GM23338 (cell line): Measurements from ENCODE around the gene ERC1. TPM values are rescaled to one million over a fixed set of nuclear protein-coding genes. Genes with fewer than 3 reads are reported as not detected.

Experiments used
- ATAC-seq: fragments of 200-7000 bp; cut with Tn5 transposase; 3 replicates; pipeline ENCODE4 v1.9.1; 2020
- DNase-seq: peaks from one replicate; pipeline ENCODE4 v3.0.0-alpha.2; 2015; ENCODE audit warnings: low spot score
- H2AFZ ChIP-seq: fragments of 200-600 bp; sonication (generic); 2 replicates; pipeline ENCODE4 v1.8.0; 2016; ENCODE audit warnings: antibody characterized with exemption, mild to moderate bottlenecking, moderate library complexity
- H3F3A ChIP-seq: fragments of 200-600 bp; sonication (generic); replicated peaks from 2 replicates; pipeline ENCODE4 v1.8.0; 2017; ENCODE audit warnings: antibody characterized with exemption, mixed run types, low read depth
- H3K27ac ChIP-seq: fragments of 200-600 bp; sonication (generic); 2 replicates; pipeline ENCODE4 v1.6.1; 2016; ENCODE audit warnings: low read depth
- H3K27me3 ChIP-seq: fragments of 200-600 bp; sonication (generic); 2 replicates; pipeline ENCODE4 v1.8.0; 2016; ENCODE audit warnings: mild to moderate bottlenecking, mixed run types, moderate library complexity; ENCODE audit not compliant: insufficient read depth
- H3K36me3 ChIP-seq: fragments of 200-600 bp; sonication (generic); 2 replicates; pipeline ENCODE4 v1.8.0; 2016; ENCODE audit warnings: mild to moderate bottlenecking; ENCODE audit not compliant: insufficient read depth
- H3K4me1 ChIP-seq: fragments of 200-600 bp; sonication (generic); 2 replicates; pipeline ENCODE4 v1.8.0; 2016; ENCODE audit warnings: mild to moderate bottlenecking, moderate library complexity; ENCODE audit not compliant: insufficient read depth
- H3K4me2 ChIP-seq: fragments of 200-600 bp; sonication (generic); 2 replicates; pipeline ENCODE4 v1.7.1; 2017; ENCODE audit warnings: mixed run types
- H3K4me3 ChIP-seq: fragments of 200-600 bp; sonication (generic); 2 replicates; pipeline ENCODE4 v1.6.1; 2016; ENCODE audit warnings: mixed run types
- H3K79me2 ChIP-seq: fragments of 200-600 bp; sonication (generic); replicated peaks from 2 replicates; pipeline ENCODE4 v1.8.0; 2017; ENCODE audit warnings: mild to moderate bottlenecking; ENCODE audit not compliant: insufficient read depth
- H3K9me2 ChIP-seq: fragments of 200-600 bp; sonication (generic); 2 replicates; pipeline ENCODE4 v1.8.0; 2017; ENCODE audit not compliant: insufficient read depth
- H4K20me1 ChIP-seq: fragments of 200-600 bp; sonication (generic); replicated peaks from 2 replicates; pipeline ENCODE4 v1.8.0; 2017; ENCODE audit warnings: mild to moderate bottlenecking; ENCODE audit not compliant: insufficient read depth
- H3K27ac Mint-ChIP-seq: 2 replicates; pipeline ENCODE4 v1.8.0; 2020; ENCODE audit warnings: inconsistent platforms, mild to moderate bottlenecking, moderate library complexity, mixed read lengths
- H3K27me3 Mint-ChIP-seq: 3 replicates; pipeline ENCODE4 v1.8.0; 2022; ENCODE audit warnings: low read depth, mild to moderate bottlenecking, moderate library complexity, mixed read lengths, inconsistent platforms; ENCODE audit not compliant: insufficient read depth, poor library complexity
- H3K36me3 Mint-ChIP-seq: 3 replicates; pipeline ENCODE4 v1.8.0; 2021; ENCODE audit warnings: low read depth, mild to moderate bottlenecking, inconsistent platforms, moderate library complexity, mixed read lengths
- H3K4me1 Mint-ChIP-seq: 3 replicates; pipeline ENCODE4 v1.8.0; 2020; ENCODE audit warnings: mild to moderate bottlenecking, inconsistent platforms, mixed read lengths
- H3K4me3 Mint-ChIP-seq: 3 replicates; pipeline ENCODE4 v1.8.0; 2021; ENCODE audit warnings: moderate library complexity, mild to moderate bottlenecking, inconsistent platforms, mixed read lengths
- H3K9me3 Mint-ChIP-seq: 3 replicates; pipeline ENCODE4 v1.8.0; 2020; ENCODE audit warnings: moderate library complexity, mild to moderate bottlenecking, inconsistent platforms, mixed read lengths
- CREB1 ChIP-seq: fragments of 250-450 bp; sonication (Bioruptor Pico); IDR thresholded peaks from 2 replicates; pipeline ENCODE4 v1.5.0; 2020; ENCODE audit warnings: low read depth, mild to moderate bottlenecking, moderate library complexity
- EZH2 ChIP-seq: fragments of 200-600 bp; sonication (generic); IDR thresholded peaks from one replicate; pipeline ENCODE4 v1.8.0; 2017; ENCODE audit warnings: antibody characterized with exemption, mild to moderate bottlenecking, low read depth; ENCODE audit not compliant: unreplicated experiment
- EZH2phosphoT487 ChIP-seq: fragments of 200-600 bp; sonication (generic); IDR thresholded peaks from one replicate; pipeline ENCODE4 v1.8.1; 2018; ENCODE audit warnings: antibody characterized with exemption; ENCODE audit not compliant: unreplicated experiment
- JUNB ChIP-seq: IDR thresholded peaks from one replicate; pipeline ENCODE4 v1.6.1; 2016; ENCODE audit warnings: antibody characterized with exemption; ENCODE audit not compliant: unreplicated experiment
- NANOG ChIP-seq: IDR thresholded peaks from 2 replicates; pipeline ENCODE4 v1.6.1; 2016; ENCODE audit warnings: antibody characterized with exemption, borderline replicate concordance
- POLR2AphosphoS5 ChIP-seq: IDR thresholded peaks from 2 replicates; pipeline ENCODE4 v1.6.1; 2016; ENCODE audit warnings: antibody characterized with exemption, low read depth
- STAT1 ChIP-seq: IDR thresholded peaks from one replicate; pipeline ENCODE4 v1.6.1; 2016; ENCODE audit warnings: antibody characterized with exemption; ENCODE audit not compliant: unreplicated experiment
- ZNF114 ChIP-seq: fragments of 250-450 bp; sonication (Bioruptor Pico); IDR thresholded peaks from 2 replicates; pipeline ENCODE4 v1.5.0; 2020; ENCODE audit warnings: mild to moderate bottlenecking, moderate library complexity
- ZNF331 ChIP-seq: fragments of 250-450 bp; sonication (Bioruptor Pico); IDR thresholded peaks from 2 replicates; pipeline ENCODE4 v1.5.0; 2020; ENCODE audit warnings: low read depth, mild to moderate bottlenecking, moderate library complexity
- polyA plus RNA-seq: library from polyadenylated mRNA; unstranded; fragments of >200 nt; fragmentation: Nextera tagmentation; extraction: Ambion mirVana; gene quantifications from 2 replicates; pipeline ENCODE4 v1.2.1, GENCODE V29; 2016
- total RNA-seq: library from RNA; depleted of rRNA; stranded (reverse); fragments of >200 nt; shearing (Covaris generic); gene quantifications from 2 replicates; pipeline ENCODE4 v1.2.3, GENCODE V29; 2014
- TF ChIP-seq, protein P1 (sequence below), 2 experiments: fragments of 200-600 bp in 1 of 2; sonication (generic) in 1 of 2; conservative IDR thresholded peaks; 2 replicates each; pipeline versions ENCODE4 v1.5.1 to v1.6.1; 2016 to 2017; ENCODE audit warnings: antibody characterized with exemption in 2 of 2, low read depth in 2 of 2, mild to moderate bottlenecking in 2 of 2, moderate library complexity in 1 of 2
- TF ChIP-seq, protein P2 (sequence below): IDR thresholded peaks from 2 replicates; pipeline ENCODE4 v1.6.1; 2016; ENCODE audit warnings: antibody characterized with exemption
- TF ChIP-seq, protein P3 (sequence below): IDR thresholded peaks from one replicate; pipeline ENCODE4 v1.6.1; 2018; ENCODE audit warnings: antibody characterized with exemption; ENCODE audit not compliant: unreplicated experiment
- TF ChIP-seq, protein P4 (sequence below): fragments of 250-450 bp; sonication (Bioruptor Pico); IDR thresholded peaks from 2 replicates; pipeline ENCODE4 v1.5.0; 2020; ENCODE audit warnings: mild to moderate bottlenecking, moderate library complexity

Gene ERC1
- total and polyA plus RNA-seq, 2 experiments from 2014 or later: 28.1 to 35.3 TPM

DNA sequence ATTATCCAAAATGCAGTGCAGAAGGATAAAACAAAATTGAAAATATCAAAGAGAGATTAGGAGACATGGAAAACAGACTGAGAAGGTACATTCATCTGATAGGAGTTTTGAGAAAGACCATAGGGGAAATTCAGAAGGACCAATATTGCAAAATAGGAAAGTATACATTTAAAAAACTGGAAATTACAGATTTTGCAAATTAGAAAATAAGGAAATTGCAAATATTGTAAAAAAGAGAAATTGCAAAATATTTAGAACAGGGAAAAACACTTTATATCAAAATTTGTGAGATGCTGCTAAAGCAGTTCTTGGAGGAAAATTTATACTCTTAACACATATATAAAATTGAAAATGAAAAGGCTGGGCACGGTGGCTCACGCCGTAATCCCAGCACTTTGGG is 410.9 kb downstream of the ERC1 start:
- Histone ChIP-seq H3K36me3 (no peaks in the 10 kb centered on the region), H3K79me2 (no peaks in the 10 kb centered on the region), H3K27ac (no peak overlapping the region), H3K4me2 (no peak overlapping the region), H3K4me1 (no peaks in the 10 kb centered on the region), H3K9me2 (no peaks in the 10 kb centered on the region), H3K27me3 (no peaks in the 10 kb centered on the region), H3F3A (no peaks in the 10 kb centered on the region), H2AFZ (no peak overlapping the region), H4K20me1 (no peaks in the 10 kb centered on the region), H3K4me3 (no peak overlapping the region)
- Mint-ChIP-seq H3K27ac (no peak overlapping the region), H3K27me3 (peaks cover 2% of the 10 kb centered on the region), H3K4me3 (no peak overlapping the region), H3K9me3 (no peaks in the 10 kb centered on the region), H3K4me1 (no peaks in the 10 kb centered on the region), H3K36me3 (no peaks in the 10 kb centered on the region)
- DNase-seq: no peak
- TF ChIP-seq, protein P1, sequence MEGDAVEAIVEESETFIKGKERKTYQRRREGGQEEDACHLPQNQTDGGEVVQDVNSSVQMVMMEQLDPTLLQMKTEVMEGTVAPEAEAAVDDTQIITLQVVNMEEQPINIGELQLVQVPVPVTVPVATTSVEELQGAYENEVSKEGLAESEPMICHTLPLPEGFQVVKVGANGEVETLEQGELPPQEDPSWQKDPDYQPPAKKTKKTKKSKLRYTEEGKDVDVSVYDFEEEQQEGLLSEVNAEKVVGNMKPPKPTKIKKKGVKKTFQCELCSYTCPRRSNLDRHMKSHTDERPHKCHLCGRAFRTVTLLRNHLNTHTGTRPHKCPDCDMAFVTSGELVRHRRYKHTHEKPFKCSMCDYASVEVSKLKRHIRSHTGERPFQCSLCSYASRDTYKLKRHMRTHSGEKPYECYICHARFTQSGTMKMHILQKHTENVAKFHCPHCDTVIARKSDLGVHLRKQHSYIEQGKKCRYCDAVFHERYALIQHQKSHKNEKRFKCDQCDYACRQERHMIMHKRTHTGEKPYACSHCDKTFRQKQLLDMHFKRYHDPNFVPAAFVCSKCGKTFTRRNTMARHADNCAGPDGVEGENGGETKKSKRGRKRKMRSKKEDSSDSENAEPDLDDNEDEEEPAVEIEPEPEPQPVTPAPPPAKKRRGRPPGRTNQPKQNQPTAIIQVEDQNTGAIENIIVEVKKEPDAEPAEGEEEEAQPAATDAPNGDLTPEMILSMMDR (conservative IDR thresholded peaks at IDR 0.05; ENCODE audit: low read depth in 2 of 2): no peak
- TF ChIP-seq JUNB (no peak), ZNF331 (no peak), POLR2AphosphoS5 (no peak), EZH2phosphoT487 (no peak), CREB1 (CRISPR knock-in tag) (no peak), NANOG (no peak), ZNF114 (CRISPR knock-in tag) (no peak), STAT1 (no peak), EZH2 (no peak)
- TF ChIP-seq, protein P2, sequence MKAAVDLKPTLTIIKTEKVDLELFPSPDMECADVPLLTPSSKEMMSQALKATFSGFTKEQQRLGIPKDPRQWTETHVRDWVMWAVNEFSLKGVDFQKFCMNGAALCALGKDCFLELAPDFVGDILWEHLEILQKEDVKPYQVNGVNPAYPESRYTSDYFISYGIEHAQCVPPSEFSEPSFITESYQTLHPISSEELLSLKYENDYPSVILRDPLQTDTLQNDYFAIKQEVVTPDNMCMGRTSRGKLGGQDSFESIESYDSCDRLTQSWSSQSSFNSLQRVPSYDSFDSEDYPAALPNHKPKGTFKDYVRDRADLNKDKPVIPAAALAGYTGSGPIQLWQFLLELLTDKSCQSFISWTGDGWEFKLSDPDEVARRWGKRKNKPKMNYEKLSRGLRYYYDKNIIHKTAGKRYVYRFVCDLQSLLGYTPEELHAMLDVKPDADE: no peak
- TF ChIP-seq, protein P3, sequence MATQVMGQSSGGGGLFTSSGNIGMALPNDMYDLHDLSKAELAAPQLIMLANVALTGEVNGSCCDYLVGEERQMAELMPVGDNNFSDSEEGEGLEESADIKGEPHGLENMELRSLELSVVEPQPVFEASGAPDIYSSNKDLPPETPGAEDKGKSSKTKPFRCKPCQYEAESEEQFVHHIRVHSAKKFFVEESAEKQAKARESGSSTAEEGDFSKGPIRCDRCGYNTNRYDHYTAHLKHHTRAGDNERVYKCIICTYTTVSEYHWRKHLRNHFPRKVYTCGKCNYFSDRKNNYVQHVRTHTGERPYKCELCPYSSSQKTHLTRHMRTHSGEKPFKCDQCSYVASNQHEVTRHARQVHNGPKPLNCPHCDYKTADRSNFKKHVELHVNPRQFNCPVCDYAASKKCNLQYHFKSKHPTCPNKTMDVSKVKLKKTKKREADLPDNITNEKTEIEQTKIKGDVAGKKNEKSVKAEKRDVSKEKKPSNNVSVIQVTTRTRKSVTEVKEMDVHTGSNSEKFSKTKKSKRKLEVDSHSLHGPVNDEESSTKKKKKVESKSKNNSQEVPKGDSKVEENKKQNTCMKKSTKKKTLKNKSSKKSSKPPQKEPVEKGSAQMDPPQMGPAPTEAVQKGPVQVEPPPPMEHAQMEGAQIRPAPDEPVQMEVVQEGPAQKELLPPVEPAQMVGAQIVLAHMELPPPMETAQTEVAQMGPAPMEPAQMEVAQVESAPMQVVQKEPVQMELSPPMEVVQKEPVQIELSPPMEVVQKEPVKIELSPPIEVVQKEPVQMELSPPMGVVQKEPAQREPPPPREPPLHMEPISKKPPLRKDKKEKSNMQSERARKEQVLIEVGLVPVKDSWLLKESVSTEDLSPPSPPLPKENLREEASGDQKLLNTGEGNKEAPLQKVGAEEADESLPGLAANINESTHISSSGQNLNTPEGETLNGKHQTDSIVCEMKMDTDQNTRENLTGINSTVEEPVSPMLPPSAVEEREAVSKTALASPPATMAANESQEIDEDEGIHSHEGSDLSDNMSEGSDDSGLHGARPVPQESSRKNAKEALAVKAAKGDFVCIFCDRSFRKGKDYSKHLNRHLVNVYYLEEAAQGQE: no peak
- TF ChIP-seq, protein P4, sequence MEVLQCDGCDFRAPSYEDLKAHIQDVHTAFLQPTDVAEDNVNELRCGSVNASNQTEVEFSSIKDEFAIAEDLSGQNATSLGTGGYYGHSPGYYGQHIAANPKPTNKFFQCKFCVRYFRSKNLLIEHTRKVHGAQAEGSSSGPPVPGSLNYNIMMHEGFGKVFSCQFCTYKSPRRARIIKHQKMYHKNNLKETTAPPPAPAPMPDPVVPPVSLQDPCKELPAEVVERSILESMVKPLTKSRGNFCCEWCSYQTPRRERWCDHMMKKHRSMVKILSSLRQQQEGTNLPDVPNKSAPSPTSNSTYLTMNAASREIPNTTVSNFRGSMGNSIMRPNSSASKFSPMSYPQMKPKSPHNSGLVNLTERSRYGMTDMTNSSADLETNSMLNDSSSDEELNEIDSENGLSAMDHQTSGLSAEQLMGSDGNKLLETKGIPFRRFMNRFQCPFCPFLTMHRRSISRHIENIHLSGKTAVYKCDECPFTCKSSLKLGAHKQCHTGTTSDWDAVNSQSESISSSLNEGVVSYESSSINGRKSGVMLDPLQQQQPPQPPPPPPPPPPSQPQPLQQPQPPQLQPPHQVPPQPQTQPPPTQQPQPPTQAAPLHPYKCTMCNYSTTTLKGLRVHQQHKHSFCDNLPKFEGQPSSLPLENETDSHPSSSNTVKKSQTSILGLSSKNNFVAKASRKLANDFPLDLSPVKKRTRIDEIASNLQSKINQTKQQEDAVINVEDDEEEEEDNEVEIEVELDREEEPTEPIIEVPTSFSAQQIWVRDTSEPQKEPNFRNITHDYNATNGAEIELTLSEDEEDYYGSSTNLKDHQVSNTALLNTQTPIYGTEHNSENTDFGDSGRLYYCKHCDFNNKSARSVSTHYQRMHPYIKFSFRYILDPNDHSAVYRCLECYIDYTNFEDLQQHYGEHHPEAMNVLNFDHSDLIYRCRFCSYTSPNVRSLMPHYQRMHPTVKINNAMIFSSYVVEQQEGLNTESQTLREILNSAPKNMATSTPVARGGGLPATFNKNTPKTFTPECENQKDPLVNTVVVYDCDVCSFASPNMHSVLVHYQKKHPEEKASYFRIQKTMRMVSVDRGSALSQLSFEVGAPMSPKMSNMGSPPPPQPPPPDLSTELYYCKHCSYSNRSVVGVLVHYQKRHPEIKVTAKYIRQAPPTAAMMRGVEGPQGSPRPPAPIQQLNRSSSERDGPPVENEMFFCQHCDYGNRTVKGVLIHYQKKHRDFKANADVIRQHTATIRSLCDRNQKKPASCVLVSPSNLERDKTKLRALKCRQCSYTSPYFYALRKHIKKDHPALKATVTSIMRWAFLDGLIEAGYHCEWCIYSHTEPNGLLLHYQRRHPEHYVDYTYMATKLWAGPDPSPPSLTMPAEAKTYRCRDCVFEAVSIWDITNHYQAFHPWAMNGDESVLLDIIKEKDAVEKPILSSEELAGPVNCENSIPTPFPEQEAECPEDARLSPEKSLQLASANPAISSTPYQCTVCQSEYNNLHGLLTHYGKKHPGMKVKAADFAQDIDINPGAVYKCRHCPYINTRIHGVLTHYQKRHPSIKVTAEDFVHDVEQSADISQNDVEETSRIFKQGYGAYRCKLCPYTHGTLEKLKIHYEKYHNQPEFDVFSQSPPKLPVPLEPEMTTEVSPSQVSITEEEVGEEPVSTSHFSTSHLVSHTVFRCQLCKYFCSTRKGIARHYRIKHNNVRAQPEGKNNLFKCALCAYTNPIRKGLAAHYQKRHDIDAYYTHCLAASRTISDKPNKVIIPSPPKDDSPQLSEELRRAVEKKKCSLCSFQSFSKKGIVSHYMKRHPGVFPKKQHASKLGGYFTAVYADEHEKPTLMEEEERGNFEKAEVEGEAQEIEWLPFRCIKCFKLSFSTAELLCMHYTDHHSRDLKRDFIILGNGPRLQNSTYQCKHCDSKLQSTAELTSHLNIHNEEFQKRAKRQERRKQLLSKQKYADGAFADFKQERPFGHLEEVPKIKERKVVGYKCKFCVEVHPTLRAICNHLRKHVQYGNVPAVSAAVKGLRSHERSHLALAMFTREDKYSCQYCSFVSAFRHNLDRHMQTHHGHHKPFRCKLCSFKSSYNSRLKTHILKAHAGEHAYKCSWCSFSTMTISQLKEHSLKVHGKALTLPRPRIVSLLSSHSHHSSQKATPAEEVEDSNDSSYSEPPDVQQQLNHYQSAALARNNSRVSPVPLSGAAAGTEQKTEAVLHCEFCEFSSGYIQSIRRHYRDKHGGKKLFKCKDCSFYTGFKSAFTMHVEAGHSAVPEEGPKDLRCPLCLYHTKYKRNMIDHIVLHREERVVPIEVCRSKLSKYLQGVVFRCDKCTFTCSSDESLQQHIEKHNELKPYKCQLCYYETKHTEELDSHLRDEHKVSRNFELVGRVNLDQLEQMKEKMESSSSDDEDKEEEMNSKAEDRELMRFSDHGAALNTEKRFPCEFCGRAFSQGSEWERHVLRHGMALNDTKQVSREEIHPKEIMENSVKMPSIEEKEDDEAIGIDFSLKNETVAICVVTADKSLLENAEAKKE (CRISPR knock-in tag): no peak
- ATAC-seq: no peak
